Measurements from ENCODE around the gene ETV6.

GRCh38 chr12:11943919-11944700, 294.6 kb downstream of the ETV6 start:
- TF ChIP-seq REST (IDR thresholded peaks at IDR 0.05; ENCODE audit: insufficient read depth in 1 of 2, low read depth in 2 of 2, low read length in 2 of 2): no peak
- no peak for TF ChIP-seq TAF1 (IDR thresholded peaks at IDR 0.05; ENCODE audit: borderline replicate concordance, insufficient read depth, low read length)
